ENCODE measurements around the gene TBC1D22A.

TBC1D22A gene

DNA sequence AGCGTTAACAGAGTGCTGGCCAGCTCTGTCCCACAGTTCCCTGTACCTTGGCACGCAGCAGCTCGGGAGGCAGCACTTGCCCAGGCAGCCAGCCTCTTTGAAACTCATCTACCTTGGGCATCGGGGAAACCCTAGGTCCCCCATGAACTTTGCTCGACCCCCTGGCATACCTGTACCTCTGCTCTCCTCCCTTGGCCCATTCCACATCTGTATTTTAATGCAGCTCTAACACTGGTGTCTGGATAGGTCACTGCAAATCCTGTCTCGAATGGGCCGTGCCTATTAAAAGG, 304.1 kb downstream of the TBC1D22A start:
- no peaks in the 10 kb centered on the region for H4K20me1 ChIP-seq (ENCODE audit: insufficient read depth)
- H3K79me2 ChIP-seq (ENCODE audit: insufficient read depth, low read depth) = no peaks in the 10 kb centered on the region
- no peak overlapping the region for H3K4me2 ChIP-seq
- H2AFZ ChIP-seq (ENCODE audit: low read depth) = no peak overlapping the region
- H3K27ac ChIP-seq = no peak overlapping the region
- no peaks in the 10 kb centered on the region for H3K36me3 ChIP-seq (ENCODE audit: insufficient read depth)
- no peak overlapping the region for H3K4me3 ChIP-seq (IDR thresholded peaks at IDR 0.05; ENCODE audit: insufficient read depth, low read depth, low read length)
- H3K4me1 ChIP-seq (ENCODE audit: low read depth, poor library complexity, severe bottlenecking) = no peaks in the 10 kb centered on the region
- no peaks in the 10 kb centered on the region for H3K27me3 ChIP-seq (ENCODE audit: insufficient read depth, low read depth)
- H3K9ac ChIP-seq = no peak overlapping the region
- TF ChIP-seq, protein P1, sequence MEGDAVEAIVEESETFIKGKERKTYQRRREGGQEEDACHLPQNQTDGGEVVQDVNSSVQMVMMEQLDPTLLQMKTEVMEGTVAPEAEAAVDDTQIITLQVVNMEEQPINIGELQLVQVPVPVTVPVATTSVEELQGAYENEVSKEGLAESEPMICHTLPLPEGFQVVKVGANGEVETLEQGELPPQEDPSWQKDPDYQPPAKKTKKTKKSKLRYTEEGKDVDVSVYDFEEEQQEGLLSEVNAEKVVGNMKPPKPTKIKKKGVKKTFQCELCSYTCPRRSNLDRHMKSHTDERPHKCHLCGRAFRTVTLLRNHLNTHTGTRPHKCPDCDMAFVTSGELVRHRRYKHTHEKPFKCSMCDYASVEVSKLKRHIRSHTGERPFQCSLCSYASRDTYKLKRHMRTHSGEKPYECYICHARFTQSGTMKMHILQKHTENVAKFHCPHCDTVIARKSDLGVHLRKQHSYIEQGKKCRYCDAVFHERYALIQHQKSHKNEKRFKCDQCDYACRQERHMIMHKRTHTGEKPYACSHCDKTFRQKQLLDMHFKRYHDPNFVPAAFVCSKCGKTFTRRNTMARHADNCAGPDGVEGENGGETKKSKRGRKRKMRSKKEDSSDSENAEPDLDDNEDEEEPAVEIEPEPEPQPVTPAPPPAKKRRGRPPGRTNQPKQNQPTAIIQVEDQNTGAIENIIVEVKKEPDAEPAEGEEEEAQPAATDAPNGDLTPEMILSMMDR (conservative IDR thresholded peaks at IDR 0.05; ENCODE audit: low read depth, low read length) = no peak

DNA sequence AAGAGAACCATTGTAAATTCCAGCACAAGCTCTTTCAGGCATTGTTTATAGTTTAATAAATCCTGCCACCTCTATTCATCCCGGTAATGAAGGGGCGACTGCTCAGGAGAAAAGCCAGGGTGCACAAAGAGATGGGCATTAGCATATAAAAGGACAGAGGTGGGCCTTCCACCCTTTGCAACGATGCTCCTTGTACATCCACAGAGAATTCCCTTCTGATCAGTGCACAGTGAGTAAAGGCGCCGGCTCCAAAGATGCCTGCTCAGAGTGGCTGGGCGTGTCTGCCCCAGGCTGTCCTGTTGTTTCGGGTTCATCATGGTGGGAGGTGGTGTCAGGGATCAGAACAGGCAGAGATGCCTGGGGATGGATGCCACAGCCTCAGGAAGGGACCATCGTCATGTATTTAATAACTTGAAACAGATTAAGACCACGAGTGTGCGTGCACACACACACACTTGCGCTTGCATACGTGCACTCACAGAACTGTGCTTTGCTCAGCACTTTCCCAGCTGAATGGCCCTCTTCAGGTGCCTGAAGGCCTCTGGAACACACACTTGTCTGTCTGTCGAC, 305.0 kb downstream of the TBC1D22A start:
- no peaks in the 10 kb centered on the region for H3K27me3 ChIP-seq (ENCODE audit: insufficient read depth, low read depth)
- H2AFZ ChIP-seq (ENCODE audit: low read depth) = no peak overlapping the region
- no peaks in the 10 kb centered on the region for H3K36me3 ChIP-seq (ENCODE audit: insufficient read depth)
- no peaks in the 10 kb centered on the region for H3K79me2 ChIP-seq (ENCODE audit: insufficient read depth, low read depth)
- H4K20me1 ChIP-seq (ENCODE audit: insufficient read depth) = no peaks in the 10 kb centered on the region
- TF ChIP-seq, protein P1 (conservative IDR thresholded peaks at IDR 0.05; ENCODE audit: low read depth, low read length) = no peak
- H3K4me3 ChIP-seq (IDR thresholded peaks at IDR 0.05; ENCODE audit: insufficient read depth, low read depth, low read length) = no peak overlapping the region
- no peak overlapping the region for H3K4me2 ChIP-seq
- H3K4me1 ChIP-seq (ENCODE audit: low read depth, poor library complexity, severe bottlenecking) = no peaks in the 10 kb centered on the region
- H3K27ac ChIP-seq = no peak overlapping the region
- H3K9ac ChIP-seq = no peak overlapping the region

DNA sequence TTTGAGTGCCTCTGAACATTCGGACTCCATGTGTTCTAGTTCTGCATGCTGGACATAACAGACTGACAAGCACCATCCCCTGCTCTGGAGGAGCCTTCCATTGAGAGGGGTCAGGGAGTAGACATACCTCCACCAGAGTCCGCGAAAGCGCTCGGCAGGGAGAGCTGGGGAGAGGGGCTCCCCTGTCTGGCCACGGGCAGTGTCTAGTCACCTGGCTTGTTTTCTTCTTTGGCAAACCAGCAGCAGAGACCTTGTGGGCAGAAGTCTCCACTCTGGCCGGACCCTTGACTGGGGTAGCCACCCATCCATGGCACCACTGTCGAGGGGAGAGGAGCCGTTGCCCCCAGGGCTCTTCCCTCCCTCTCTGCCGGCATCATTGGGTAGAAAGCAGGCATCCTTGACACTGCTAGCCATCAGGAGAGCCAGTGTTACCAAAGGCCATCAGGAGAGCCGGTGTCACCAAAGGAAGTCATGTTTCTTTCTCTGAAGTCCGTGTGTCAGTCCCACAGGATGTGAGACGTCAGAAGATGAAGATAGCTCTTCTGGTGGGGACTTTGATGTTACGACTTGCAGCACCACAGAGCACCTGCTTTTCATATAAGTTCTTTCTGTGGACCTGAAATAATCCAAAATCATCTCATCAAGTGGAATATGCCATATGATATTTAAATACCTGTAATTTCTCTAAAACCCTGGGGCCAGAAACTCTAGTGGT, 305.6 kb downstream of the TBC1D22A start:
- H3K4me2 ChIP-seq = no peak overlapping the region
- TF ChIP-seq, protein P1 (conservative IDR thresholded peaks at IDR 0.05; ENCODE audit: low read depth, low read length) = no peak
- no peaks in the 10 kb centered on the region for H3K4me1 ChIP-seq (ENCODE audit: low read depth, poor library complexity, severe bottlenecking)
- H3K79me2 ChIP-seq (ENCODE audit: insufficient read depth, low read depth) = no peaks in the 10 kb centered on the region
- H4K20me1 ChIP-seq (ENCODE audit: insufficient read depth) = no peaks in the 10 kb centered on the region
- no peaks in the 10 kb centered on the region for H3K27me3 ChIP-seq (ENCODE audit: insufficient read depth, low read depth)
- no peaks in the 10 kb centered on the region for H3K36me3 ChIP-seq (ENCODE audit: insufficient read depth)
- no peak overlapping the region for H3K27ac ChIP-seq
- H2AFZ ChIP-seq (ENCODE audit: low read depth) = no peak overlapping the region
- no peak overlapping the region for H3K9ac ChIP-seq
- H3K4me3 ChIP-seq (IDR thresholded peaks at IDR 0.05; ENCODE audit: insufficient read depth, low read depth, low read length) = no peak overlapping the region

DNA sequence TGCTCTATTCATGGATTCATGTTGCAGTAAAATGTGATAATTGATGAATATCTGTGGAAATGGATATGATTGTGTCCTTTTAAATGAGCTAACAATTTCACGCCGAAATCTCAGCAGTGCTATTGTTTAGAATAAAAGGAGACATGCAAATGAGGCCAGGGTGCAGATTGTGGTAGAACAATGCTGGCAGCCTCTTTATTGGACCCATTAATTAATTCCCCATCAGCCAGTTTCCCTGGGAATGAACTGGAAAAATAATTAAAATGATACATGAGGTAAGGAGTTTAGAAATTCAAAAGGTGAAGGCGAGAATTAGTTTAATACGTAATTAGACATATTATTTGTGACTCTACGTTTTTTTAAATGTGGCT, 306.2 kb downstream of the TBC1D22A start:
- H3K36me3 ChIP-seq (ENCODE audit: insufficient read depth) = no peaks in the 10 kb centered on the region
- TF ChIP-seq, protein P1 (conservative IDR thresholded peaks at IDR 0.05; ENCODE audit: low read depth, low read length) = no peak
- no peak overlapping the region for H3K9ac ChIP-seq
- no peaks in the 10 kb centered on the region for H4K20me1 ChIP-seq (ENCODE audit: insufficient read depth)
- H3K4me1 ChIP-seq (ENCODE audit: low read depth, poor library complexity, severe bottlenecking) = no peaks in the 10 kb centered on the region
- no peaks in the 10 kb centered on the region for H3K79me2 ChIP-seq (ENCODE audit: insufficient read depth, low read depth)
- no peak overlapping the region for H3K4me3 ChIP-seq (IDR thresholded peaks at IDR 0.05; ENCODE audit: insufficient read depth, low read depth, low read length)
- no peak overlapping the region for H2AFZ ChIP-seq (ENCODE audit: low read depth)
- no peaks in the 10 kb centered on the region for H3K27me3 ChIP-seq (ENCODE audit: insufficient read depth, low read depth)
- H3K27ac ChIP-seq = no peak overlapping the region
- no peak overlapping the region for H3K4me2 ChIP-seq
